Occipital lobe (tissue), 2 donors: ENCODE data around the gene CDH23. TPM values are rescaled to one million over a fixed set of nuclear protein-coding genes. Genes with fewer than 3 reads are reported as not detected.

Experiments
- DNase-seq: peaks from one replicate; lab custom pipeline; 2025; lab: John Stamatoyannopoulos, UW
- total RNA-seq: library from RNA; depleted of rRNA; stranded (reverse); fragments of >200 nt; gene quantifications from one replicate; pipeline ENCODE4 v1.2.3, GENCODE V29; 2014

The CDH23 gene
- total RNA-seq, 1 donor from 2014 or later, result 1.2 TPM

GRCh38 chr10:71771204-71771603, 374.5 kb downstream of the CDH23 start:
- DNase-seq, result no peak

GRCh38 chr10:71771821-71772617, 375.3 kb downstream of the CDH23 start:
- DNase-seq, result no peak

GRCh38 chr10:71772832-71773220, 376.1 kb downstream of the CDH23 start:
- no peak for DNase-seq

- peak; percentile 54 for DNase-seq
These were observed 376.7 kb downstream of the CDH23 start, which contains the start of gene VSIR for GRCh38 chr10:71773221-71773971. VSIR (minus strand) TSS chr10:71773520; CDS start chr10:71773439, 81 bp downstream.

GRCh38 chr10:71774916-71775702, 378.4 kb downstream of the CDH23 start:
- no peak for DNase-seq

GRCh38 chr10:71776481-71776925, 379.8 kb downstream of the CDH23 start:
- DNase-seq, result no peak

GRCh38 chr10:71777213-71777985, 380.7 kb downstream of the CDH23 start:
- DNase-seq, result no peak

- DNase-seq, result no peak
These were observed 381.5 kb downstream of the CDH23 start for GRCh38 chr10:71778071-71778825.

- DNase-seq, result no peak
These were observed 382.9 kb downstream of the CDH23 start for GRCh38 chr10:71779641-71780040.

- no peak for DNase-seq
These were observed 383.4 kb downstream of the CDH23 start for GRCh38 chr10:71780156-71780555.

- DNase-seq, result no peak
These were observed 384.0 kb downstream of the CDH23 start for GRCh38 chr10:71780719-71781118.

GRCh38 chr10:71782221-71782916, 385.6 kb downstream of the CDH23 start:
- DNase-seq, result no peak

- DNase-seq, result no peak
These were observed 386.3 kb downstream of the CDH23 start for GRCh38 chr10:71782917-71783490.

- DNase-seq, result no peak
These were observed 387.4 kb downstream of the CDH23 start for GRCh38 chr10:71783917-71784678.

GRCh38 chr10:71784679-71785272, 388.1 kb downstream of the CDH23 start:
- no peak for DNase-seq

- DNase-seq, result no peak
These were observed 392.2 kb downstream of the CDH23 start for GRCh38 chr10:71788954-71789353.

- no peak for DNase-seq
These were observed 393.2 kb downstream of the CDH23 start for GRCh38 chr10:71789871-71790270.
